ENCODE results near the gene TMEM222.
A peak's percentile ranks its signal among the peaks of the same experiment; 100 is the strongest.

TMEM222 gene

GRCh38 chr1:27342391-27342777 is 20.4 kb downstream of the TMEM222 start:
- Histone ChIP-seq H3F3A (ENCODE audit: low read depth) (no peaks in the 10 kb centered on the region), H3K9me2 (replicated peaks; ENCODE audit: low read depth, low read length) (no peaks in the 10 kb centered on the region), H2AFZ (ENCODE audit: low read length) (peak overlapping the region; percentile 5; the same call in 1 of the 2 replicates), H4K20me1 (ENCODE audit: insufficient read depth, low read length, poor library complexity, severe bottlenecking) (no peaks in the 10 kb centered on the region), H3K4me3 (ENCODE audit: low read length, poor library complexity, severe bottlenecking) (peak overlapping the region; percentile 94), H3K9me3 (ENCODE audit: insufficient read depth, low read depth, low read length) (no peaks in the 10 kb centered on the region), H3K79me2 (ENCODE audit: insufficient read depth, low read length) (peaks cover 40% of the 10 kb centered on the region), H3K4me2 (ENCODE audit: low read depth, low read length, poor library complexity, severe bottlenecking) (peak overlapping the region; percentile 97), H3K27me3 (ENCODE audit: insufficient read depth, low read length, poor library complexity, severe bottlenecking) (no peaks in the 10 kb centered on the region), H3K4me1 (ENCODE audit: insufficient read depth, low read length, poor library complexity, severe bottlenecking) (peaks cover 22% of the 10 kb centered on the region), H3K36me3 (ENCODE audit: insufficient read depth, low read length) (no peaks in the 10 kb centered on the region), H3K9ac (ENCODE audit: low read depth, low read length, poor library complexity, severe bottlenecking) (peak overlapping the region; percentile 99)
- TF ChIP-seq EZH2phosphoT487 (IDR thresholded peaks at IDR 0.05; ENCODE audit: borderline replicate concordance) (no peak), CTCF (conservative IDR thresholded peaks at IDR 0.05; ENCODE audit: low read length) (no peak)

GRCh38 chr1:27342778-27343638 is 21.0 kb downstream of the TMEM222 start:
- Histone ChIP-seq H3K9me2 (replicated peaks; ENCODE audit: low read depth, low read length) (no peaks in the 10 kb centered on the region), H4K20me1 (ENCODE audit: insufficient read depth, low read length, poor library complexity, severe bottlenecking) (no peaks in the 10 kb centered on the region), H3K79me2 (ENCODE audit: insufficient read depth, low read length) (peaks cover 40% of the 10 kb centered on the region), H3K36me3 (ENCODE audit: insufficient read depth, low read length) (no peaks in the 10 kb centered on the region), H3K4me2 (ENCODE audit: low read depth, low read length, poor library complexity, severe bottlenecking) (peak overlapping the region; percentile 97), H2AFZ (ENCODE audit: low read length) (peak overlapping the region; percentile 5; the same call in 1 of the 2 replicates), H3K27me3 (ENCODE audit: insufficient read depth, low read length, poor library complexity, severe bottlenecking) (no peaks in the 10 kb centered on the region), H3F3A (ENCODE audit: low read depth) (no peaks in the 10 kb centered on the region), H3K4me1 (ENCODE audit: insufficient read depth, low read length, poor library complexity, severe bottlenecking) (peaks cover 22% of the 10 kb centered on the region), H3K9me3 (ENCODE audit: insufficient read depth, low read depth, low read length) (no peaks in the 10 kb centered on the region), H3K9ac (ENCODE audit: low read depth, low read length, poor library complexity, severe bottlenecking) (peak overlapping the region; percentile 99), H3K4me3 (ENCODE audit: low read length, poor library complexity, severe bottlenecking) (peak overlapping the region; percentile 94)
- TF ChIP-seq CTCF (conservative IDR thresholded peaks at IDR 0.05; ENCODE audit: low read length) (no peak), EZH2phosphoT487 (IDR thresholded peaks at IDR 0.05; ENCODE audit: borderline replicate concordance) (no peak)

- no peaks in the 10 kb centered on the region for H3K9me2 ChIP-seq (replicated peaks; ENCODE audit: low read depth, low read length)
- no peaks in the 10 kb centered on the region for H3F3A ChIP-seq (ENCODE audit: low read depth)
- peak overlapping the region; percentile 5; the same call in 1 of the 2 replicates for H2AFZ ChIP-seq (ENCODE audit: low read length)
- TF ChIP-seq EZH2phosphoT487 (IDR thresholded peaks at IDR 0.05; ENCODE audit: borderline replicate concordance) (no peak), CTCF (conservative IDR thresholded peaks at IDR 0.05; ENCODE audit: low read length) (0 out of 2 replicates have a peak, but pooled peaks have one; percentile 14)
- peaks cover 22% of the 10 kb centered on the region for H3K4me1 ChIP-seq (ENCODE audit: insufficient read depth, low read length, poor library complexity, severe bottlenecking)
- peak overlapping the region; percentile 99 for H3K9ac ChIP-seq (ENCODE audit: low read depth, low read length, poor library complexity, severe bottlenecking)
- H3K4me3 ChIP-seq (ENCODE audit: low read length, poor library complexity, severe bottlenecking) = peak overlapping the region; percentile 94
- H3K9me3 ChIP-seq (ENCODE audit: insufficient read depth, low read depth, low read length) = no peaks in the 10 kb centered on the region
- peaks cover 40% of the 10 kb centered on the region for H3K79me2 ChIP-seq (ENCODE audit: insufficient read depth, low read length)
- no peaks in the 10 kb centered on the region for H4K20me1 ChIP-seq (ENCODE audit: insufficient read depth, low read length, poor library complexity, severe bottlenecking)
- H3K36me3 ChIP-seq (ENCODE audit: insufficient read depth, low read length) = no peaks in the 10 kb centered on the region
- H3K27me3 ChIP-seq (ENCODE audit: insufficient read depth, low read length, poor library complexity, severe bottlenecking) = no peaks in the 10 kb centered on the region
- H3K4me2 ChIP-seq (ENCODE audit: low read depth, low read length, poor library complexity, severe bottlenecking) = peak overlapping the region; percentile 97
Observed at GRCh38 chr1:27343639-27344025, 21.7 kb downstream of the TMEM222 start.

Measured in Loucy (cell line).